Vagina (tissue), 2 donors: ENCODE data around the gene DPEP1. TPM values are rescaled to one million over a fixed set of nuclear protein-coding genes. Genes with fewer than 3 reads are reported as not detected.

Experiments
- DNase-seq, 2 donors: peaks; one replicate each; pipeline ENCODE4 v3.0.0-alpha.2; 2017; ENCODE audit errors: extremely low spot score in 2 of 2
- H3K27ac ChIP-seq: fragments of 200-600 bp; sonication (generic); one replicate; pipeline ENCODE4 v1.5.1; 2019
- H3K27me3 ChIP-seq: fragments of 200-600 bp; sonication (generic); one replicate; pipeline ENCODE4 v1.5.1; 2019
- H3K36me3 ChIP-seq, 2 donors: fragments of 200-600 bp; sonication (generic); one replicate each; pipeline ENCODE4 v1.5.1; 2017 to 2019
- H3K4me1 ChIP-seq: fragments of 200-600 bp; sonication (generic); one replicate; pipeline ENCODE4 v1.5.1; 2019
- H3K4me3 ChIP-seq, 2 donors: fragments of 200-600 bp; sonication (generic); 1 replicate in 1 of 2; 2 replicates in 1 of 2; pipeline ENCODE4 v1.5.1; 2016 to 2019
- H3K9me3 ChIP-seq: fragments of 200-600 bp; sonication (generic); one replicate; pipeline ENCODE4 v1.5.1; 2019
- POLR2A ChIP-seq, 2 donors: fragments of 450-650 bp; IDR thresholded peaks; one replicate each; pipeline ENCODE4 v1.6.1; 2017; ENCODE audit warnings: antibody characterized with exemption in 2 of 2, mild to moderate bottlenecking in 2 of 2, moderate library complexity in 2 of 2
- POLR2AphosphoS5 ChIP-seq, 2 donors: sonication (generic); formaldehyde crosslinking; IDR thresholded peaks; one replicate each; pipeline ENCODE4 v1.9.0; 2017; ENCODE audit warnings: antibody characterized with exemption in 2 of 2, mild to moderate bottlenecking in 2 of 2, low read depth in 1 of 2; ENCODE audit not compliant: insufficient read depth in 1 of 2
- intact Hi-C: fragments of 100-400 bp; cut with DNase I; formaldehyde crosslinking; loops from one replicate; pipeline ENCODE4 v1.15.1; 2023
- total RNA-seq: library from RNA; depleted of rRNA; stranded (reverse); fragments of >200 nt; gene quantifications from one replicate; pipeline ENCODE4 v1.2.3, GENCODE V29; 2016
- TF ChIP-seq, protein P1 (sequence below), 3 experiments: fragments of 450-650 bp in 2 of 3; fragments of 200-600 bp in 1 of 3; sonication (generic) in 1 of 3; IDR thresholded peaks; one replicate each; pipeline ENCODE4 v1.5.1; 2017 to 2019; ENCODE audit warnings: antibody characterized with exemption in 3 of 3, mild to moderate bottlenecking in 2 of 3, moderate library complexity in 2 of 3

The DPEP1 gene
- total RNA-seq, 1 donor from 2014 or later, result not detected

GRCh38 chr16:89589241-89589926 lies 24.1 kb upstream of the DPEP1 start:
- intact Hi-C loops, result no loop called here
- H3K27me3 ChIP-seq, result no peaks in the 10 kb centered on the region
- TF ChIP-seq POLR2A (IDR thresholded peaks at IDR 0.05) (no peak), POLR2AphosphoS5 (IDR thresholded peaks at IDR 0.05; ENCODE audit: insufficient read depth in 1 of 2, low read depth in 1 of 2) (no peak)
- TF ChIP-seq, protein P1, sequence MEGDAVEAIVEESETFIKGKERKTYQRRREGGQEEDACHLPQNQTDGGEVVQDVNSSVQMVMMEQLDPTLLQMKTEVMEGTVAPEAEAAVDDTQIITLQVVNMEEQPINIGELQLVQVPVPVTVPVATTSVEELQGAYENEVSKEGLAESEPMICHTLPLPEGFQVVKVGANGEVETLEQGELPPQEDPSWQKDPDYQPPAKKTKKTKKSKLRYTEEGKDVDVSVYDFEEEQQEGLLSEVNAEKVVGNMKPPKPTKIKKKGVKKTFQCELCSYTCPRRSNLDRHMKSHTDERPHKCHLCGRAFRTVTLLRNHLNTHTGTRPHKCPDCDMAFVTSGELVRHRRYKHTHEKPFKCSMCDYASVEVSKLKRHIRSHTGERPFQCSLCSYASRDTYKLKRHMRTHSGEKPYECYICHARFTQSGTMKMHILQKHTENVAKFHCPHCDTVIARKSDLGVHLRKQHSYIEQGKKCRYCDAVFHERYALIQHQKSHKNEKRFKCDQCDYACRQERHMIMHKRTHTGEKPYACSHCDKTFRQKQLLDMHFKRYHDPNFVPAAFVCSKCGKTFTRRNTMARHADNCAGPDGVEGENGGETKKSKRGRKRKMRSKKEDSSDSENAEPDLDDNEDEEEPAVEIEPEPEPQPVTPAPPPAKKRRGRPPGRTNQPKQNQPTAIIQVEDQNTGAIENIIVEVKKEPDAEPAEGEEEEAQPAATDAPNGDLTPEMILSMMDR (IDR thresholded peaks at IDR 0.05), result no peak

GRCh38 chr16:89593841-89594240 lies 19.6 kb upstream of the DPEP1 start:
- no peak for DNase-seq
- Histone ChIP-seq H3K36me3 (no peaks in the 10 kb centered on the region), H3K4me3 (no peak overlapping the region), H3K9me3 (no peaks in the 10 kb centered on the region), H3K4me1 (no peaks in the 10 kb centered on the region), H3K27me3 (no peaks in the 10 kb centered on the region), H3K27ac (no peak overlapping the region)
- TF ChIP-seq POLR2A (IDR thresholded peaks at IDR 0.05), result no peak
- no peak for TF ChIP-seq POLR2AphosphoS5 (IDR thresholded peaks at IDR 0.05; ENCODE audit: insufficient read depth in 1 of 2, low read depth in 1 of 2)
- TF ChIP-seq, protein P1 (IDR thresholded peaks at IDR 0.05), result no peak
- intact Hi-C loops, result no loop called here

More at GRCh38 chr16:89589241-89589926, 24.1 kb upstream of the DPEP1 start:
- H3K36me3 ChIP-seq, result no peaks in the 10 kb centered on the region
- DNase-seq, result no peak
- no peaks in the 10 kb centered on the region for H3K9me3 ChIP-seq
- no peaks in the 10 kb centered on the region for H3K4me1 ChIP-seq
- H3K27ac ChIP-seq, result no peak overlapping the region
- no peak overlapping the region for H3K4me3 ChIP-seq

- intact Hi-C loops, result no loop called here
- Histone ChIP-seq H3K36me3 (no peaks in the 10 kb centered on the region), H3K4me3 (no peak overlapping the region), H3K9me3 (no peaks in the 10 kb centered on the region), H3K27me3 (no peaks in the 10 kb centered on the region), H3K27ac (no peak overlapping the region), H3K4me1 (no peaks in the 10 kb centered on the region)
- DNase-seq, result no peak
- TF ChIP-seq POLR2A (IDR thresholded peaks at IDR 0.05) (no peak), POLR2AphosphoS5 (IDR thresholded peaks at IDR 0.05; ENCODE audit: insufficient read depth in 1 of 2, low read depth in 1 of 2) (no peak)
- TF ChIP-seq, protein P1 (IDR thresholded peaks at IDR 0.05), result no peak
Observed at GRCh38 chr16:89595330-89596060, 17.9 kb upstream of the DPEP1 start.

DNA sequence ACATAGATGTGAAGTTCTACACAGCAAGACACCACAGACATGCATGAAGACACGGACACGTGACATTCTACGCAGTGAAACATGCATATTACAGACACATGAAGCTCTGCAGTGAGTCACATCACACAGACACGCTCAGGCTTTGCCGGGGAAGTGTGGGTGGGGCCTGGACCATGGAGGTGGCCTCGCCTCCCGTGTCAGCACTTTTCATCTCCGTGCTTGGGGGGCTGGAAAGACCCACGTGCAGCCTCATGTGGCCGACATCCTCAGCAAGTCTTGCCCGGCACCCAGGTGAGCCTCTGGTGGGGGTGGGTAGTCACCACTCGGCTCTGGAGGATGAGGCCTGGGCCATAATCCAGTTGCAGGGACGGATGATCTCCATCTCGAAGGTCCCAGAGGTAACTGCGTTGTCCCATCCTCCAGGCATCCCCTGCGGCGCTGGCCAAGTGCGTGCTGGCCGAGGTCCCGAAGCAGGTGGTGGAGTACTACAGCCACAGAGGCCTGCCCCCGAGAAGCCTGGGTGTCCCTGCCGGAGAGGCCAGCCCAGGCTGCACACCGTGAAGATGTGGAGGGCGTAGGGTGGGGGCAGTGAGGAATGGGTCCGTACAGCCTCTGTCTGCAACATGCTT lies 17.3 kb upstream of the DPEP1 start:
- intact Hi-C loops, result no loop called here
- Histone ChIP-seq H3K4me1 (no peaks in the 10 kb centered on the region), H3K9me3 (no peaks in the 10 kb centered on the region), H3K36me3 (no peaks in the 10 kb centered on the region), H3K27ac (no peak overlapping the region), H3K27me3 (no peaks in the 10 kb centered on the region), H3K4me3 (no peak overlapping the region)
- no peak for DNase-seq
- TF ChIP-seq, protein P1 (IDR thresholded peaks at IDR 0.05), result no peak
- TF ChIP-seq POLR2A (IDR thresholded peaks at IDR 0.05), result no peak
- no peak for TF ChIP-seq POLR2AphosphoS5 (IDR thresholded peaks at IDR 0.05; ENCODE audit: insufficient read depth in 1 of 2, low read depth in 1 of 2)
